SK-N-SH (cell line): ENCODE results near the gene MAN1B1.

ENCODE experiments used
- EZH2phosphoT487 ChIP-seq: fragments of 200-600 bp; sonication (generic); IDR thresholded peaks from 2 replicates; pipeline ENCODE4 v1.6.1; 2017; ENCODE audit warnings: low read depth, mixed run types, mild to moderate bottlenecking, antibody characterized with exemption, moderate library complexity, borderline replicate concordance
- FOXM1 ChIP-seq: IDR thresholded peaks from 2 replicates; pipeline ENCODE4 v1.4.0; 2012; ENCODE audit warnings: low read depth, mild to moderate bottlenecking
- GABPA ChIP-seq: IDR thresholded peaks from 2 replicates; pipeline ENCODE4 v1.4.0; 2012; ENCODE audit warnings: low read depth, mild to moderate bottlenecking
- GATA2 ChIP-seq: sonication (generic); formaldehyde crosslinking; IDR thresholded peaks from 2 replicates; pipeline ENCODE4 v1.5.0; 2020; ENCODE audit warnings: mild to moderate bottlenecking, missing genetic modification reagents
- MXI1 ChIP-seq: IDR thresholded peaks from 2 replicates; pipeline ENCODE4 v1.6.1; 2012; ENCODE audit warnings: mild to moderate bottlenecking, low read depth, low read length, improper control_type of control experiment
- POLR2AphosphoS5 ChIP-seq: IDR thresholded peaks from 2 replicates; pipeline ENCODE4 v1.6.1; 2012; ENCODE audit warnings: low read depth, low read length
- RCOR1 ChIP-seq: fragments of 150-350 bp; IDR thresholded peaks from 2 replicates; pipeline ENCODE4 v1.6.1; 2017; ENCODE audit warnings: antibody characterized with exemption, low read length
- REST ChIP-seq: IDR thresholded peaks from 2 replicates; pipeline ENCODE4 v1.6.1; 2012; ENCODE audit warnings: mild to moderate bottlenecking, low read depth, low read length, moderate library complexity
- RFX5 ChIP-seq: IDR thresholded peaks from 2 replicates; pipeline ENCODE4 v1.6.1; 2012; ENCODE audit warnings: mild to moderate bottlenecking, improper control_type of control experiment, low read length
- SIN3A ChIP-seq: IDR thresholded peaks from 2 replicates; pipeline ENCODE4 v1.6.1; 2012; ENCODE audit warnings: low read depth, mild to moderate bottlenecking, low read length, moderate library complexity, borderline replicate concordance
- SMC3 ChIP-seq: IDR thresholded peaks from 2 replicates; pipeline ENCODE4 v1.6.1; 2012; ENCODE audit warnings: low read depth, low read length, improper control_type of control experiment
- TF ChIP-seq, protein P1 (sequence below): fragments of 200-600 bp; sonication (generic); IDR thresholded peaks from 2 replicates; pipeline ENCODE4 v1.6.1; 2017; ENCODE audit warnings: antibody characterized with exemption, mild to moderate bottlenecking, moderate library complexity
- TF ChIP-seq, protein P2 (sequence below): IDR thresholded peaks from 2 replicates; pipeline ENCODE4 v1.4.0; 2012; ENCODE audit warnings: low read depth, borderline replicate concordance
- TF ChIP-seq, protein P3 (sequence below): IDR thresholded peaks from 2 replicates; pipeline ENCODE4 v1.4.0; 2012; ENCODE audit warnings: low read depth

- TF ChIP-seq FOXM1 (no peak), MXI1 (no peak), SIN3A (no peak), REST (no peak), SMC3 (no peak), GABPA (no peak), POLR2AphosphoS5 (no peak), EZH2phosphoT487 (no peak), RFX5 (no peak), GATA2 (CRISPR knock-in tag) (no peak), RCOR1 (no peak)
- TF ChIP-seq, protein P1, sequence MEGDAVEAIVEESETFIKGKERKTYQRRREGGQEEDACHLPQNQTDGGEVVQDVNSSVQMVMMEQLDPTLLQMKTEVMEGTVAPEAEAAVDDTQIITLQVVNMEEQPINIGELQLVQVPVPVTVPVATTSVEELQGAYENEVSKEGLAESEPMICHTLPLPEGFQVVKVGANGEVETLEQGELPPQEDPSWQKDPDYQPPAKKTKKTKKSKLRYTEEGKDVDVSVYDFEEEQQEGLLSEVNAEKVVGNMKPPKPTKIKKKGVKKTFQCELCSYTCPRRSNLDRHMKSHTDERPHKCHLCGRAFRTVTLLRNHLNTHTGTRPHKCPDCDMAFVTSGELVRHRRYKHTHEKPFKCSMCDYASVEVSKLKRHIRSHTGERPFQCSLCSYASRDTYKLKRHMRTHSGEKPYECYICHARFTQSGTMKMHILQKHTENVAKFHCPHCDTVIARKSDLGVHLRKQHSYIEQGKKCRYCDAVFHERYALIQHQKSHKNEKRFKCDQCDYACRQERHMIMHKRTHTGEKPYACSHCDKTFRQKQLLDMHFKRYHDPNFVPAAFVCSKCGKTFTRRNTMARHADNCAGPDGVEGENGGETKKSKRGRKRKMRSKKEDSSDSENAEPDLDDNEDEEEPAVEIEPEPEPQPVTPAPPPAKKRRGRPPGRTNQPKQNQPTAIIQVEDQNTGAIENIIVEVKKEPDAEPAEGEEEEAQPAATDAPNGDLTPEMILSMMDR: no peak
- TF ChIP-seq, protein P2, sequence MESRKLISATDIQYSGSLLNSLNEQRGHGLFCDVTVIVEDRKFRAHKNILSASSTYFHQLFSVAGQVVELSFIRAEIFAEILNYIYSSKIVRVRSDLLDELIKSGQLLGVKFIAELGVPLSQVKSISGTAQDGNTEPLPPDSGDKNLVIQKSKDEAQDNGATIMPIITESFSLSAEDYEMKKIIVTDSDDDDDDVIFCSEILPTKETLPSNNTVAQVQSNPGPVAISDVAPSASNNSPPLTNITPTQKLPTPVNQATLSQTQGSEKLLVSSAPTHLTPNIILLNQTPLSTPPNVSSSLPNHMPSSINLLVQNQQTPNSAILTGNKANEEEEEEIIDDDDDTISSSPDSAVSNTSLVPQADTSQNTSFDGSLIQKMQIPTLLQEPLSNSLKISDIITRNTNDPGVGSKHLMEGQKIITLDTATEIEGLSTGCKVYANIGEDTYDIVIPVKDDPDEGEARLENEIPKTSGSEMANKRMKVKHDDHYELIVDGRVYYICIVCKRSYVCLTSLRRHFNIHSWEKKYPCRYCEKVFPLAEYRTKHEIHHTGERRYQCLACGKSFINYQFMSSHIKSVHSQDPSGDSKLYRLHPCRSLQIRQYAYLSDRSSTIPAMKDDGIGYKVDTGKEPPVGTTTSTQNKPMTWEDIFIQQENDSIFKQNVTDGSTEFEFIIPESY: no peak
- TF ChIP-seq, protein P3, sequence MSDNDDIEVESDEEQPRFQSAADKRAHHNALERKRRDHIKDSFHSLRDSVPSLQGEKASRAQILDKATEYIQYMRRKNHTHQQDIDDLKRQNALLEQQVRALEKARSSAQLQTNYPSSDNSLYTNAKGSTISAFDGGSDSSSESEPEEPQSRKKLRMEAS: no peak
Measured at GRCh38 chr9:137066096-137066861, 20.5 kb upstream of the MAN1B1 start.
